GM19463 (cell line): ENCODE data around the gene PCDH12.

Experiments used
- ATAC-seq: cut with Tn5 transposase; IDR thresholded peaks from one replicate; pipeline ENCODE4 v1.9.1; 2021; ENCODE audit warnings: mild to moderate bottlenecking, moderate library complexity; ENCODE audit not compliant: unreplicated experiment

Gene PCDH12

GRCh38 chr5:141910271-141910673, 47.7 kb downstream of the PCDH12 start:
- no peak for ATAC-seq

GRCh38 chr5:141909212-141909611, 48.8 kb downstream of the PCDH12 start:
- ATAC-seq, result no peak

GRCh38 chr5:141908796-141909195, 49.2 kb downstream of the PCDH12 start:
- ATAC-seq, result no peak

- ATAC-seq, result no peak
These were observed 51.0 kb downstream of the PCDH12 start for GRCh38 chr5:141906972-141907371.

- ATAC-seq, result no peak
These were observed 51.5 kb downstream of the PCDH12 start for GRCh38 chr5:141906517-141906916.

GRCh38 chr5:141904551-141904950, 53.5 kb downstream of the PCDH12 start:
- ATAC-seq, result no peak

- ATAC-seq, result no peak
These were observed 54.7 kb downstream of the PCDH12 start for GRCh38 chr5:141903261-141903660.

- ATAC-seq, result no peak
These were observed 55.8 kb downstream of the PCDH12 start for GRCh38 chr5:141902015-141902814.

- ATAC-seq, result no peak
These were observed 59.5 kb downstream of the PCDH12 start for GRCh38 chr5:141898448-141899049.

GRCh38 chr5:141897425-141897824, 60.6 kb downstream of the PCDH12 start:
- no peak for ATAC-seq
